GM23248 (cell line): ENCODE results near the gene ADAM15.

Experiments
- EZH2 ChIP-seq: fragments of 200-600 bp; sonication (generic); IDR thresholded peaks from 2 replicates; pipeline ENCODE4 v1.6.1; 2018; ENCODE audit warnings: antibody characterized with exemption, mild to moderate bottlenecking; ENCODE audit not compliant: insufficient read depth, poor library complexity, severe bottlenecking
- EZH2phosphoT487 ChIP-seq: fragments of 200-600 bp; sonication (generic); IDR thresholded peaks from 2 replicates; pipeline ENCODE4 v1.6.1; 2018; ENCODE audit warnings: antibody characterized with exemption, moderate library complexity, mild to moderate bottlenecking, low read depth; ENCODE audit not compliant: insufficient read depth

- TF ChIP-seq EZH2phosphoT487: no peak
- no peak for TF ChIP-seq EZH2
Observed at GRCh38 chr1:155006601-155007101, 44.5 kb upstream of the ADAM15 start.
